GM04503 (cell line): ENCODE results near the gene MAP2.

Experiments used
- DNase-seq: peaks from one replicate; pipeline ENCODE4 v3.0.0-alpha.2; 2012; ENCODE audit warnings: low read depth

Gene MAP2

GRCh38 chr2:209425471-209426071, 1.7 kb downstream of the MAP2 start:
- DNase-seq: no peak

DNA sequence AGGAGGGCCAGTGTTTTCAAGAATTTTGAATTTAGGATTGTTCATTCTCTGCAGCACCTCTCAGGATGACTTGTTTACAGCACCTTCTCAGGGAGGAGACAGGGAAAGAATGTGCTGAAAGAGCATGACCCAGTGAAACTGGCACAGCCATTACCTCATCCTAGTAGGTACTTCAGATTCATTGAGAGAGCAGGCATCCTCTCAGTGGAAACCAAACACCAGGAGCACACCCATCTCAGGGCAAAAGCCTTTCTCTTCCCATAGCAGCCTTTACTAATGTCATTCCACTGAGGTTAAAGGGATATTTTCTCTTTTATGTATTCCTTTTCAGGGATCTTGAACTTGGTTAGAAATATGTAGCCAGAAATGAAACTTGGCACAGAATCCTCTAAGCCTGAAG, 2.6 kb downstream of the MAP2 start:
- no peak for DNase-seq

DNA sequence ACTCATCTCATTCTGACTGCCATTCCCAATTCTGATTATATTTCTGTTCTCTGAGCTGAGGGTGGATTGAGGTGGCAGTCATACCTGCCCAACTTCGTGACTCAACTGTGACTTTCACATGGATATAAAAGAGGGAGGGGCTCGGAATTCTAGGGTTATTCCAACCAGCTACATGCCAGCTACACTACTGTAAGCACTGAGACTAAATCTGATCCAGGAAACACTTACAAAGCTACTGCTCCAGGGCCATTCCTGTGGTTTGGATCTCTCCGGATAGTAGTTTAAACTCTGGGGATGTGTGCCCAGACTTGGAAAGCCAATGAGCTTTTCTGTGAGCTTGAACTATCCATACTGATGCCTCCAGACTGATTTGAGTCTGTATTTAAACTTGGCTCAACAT, 7.9 kb downstream of the MAP2 start:
- peak; percentile 37 for DNase-seq

DNA sequence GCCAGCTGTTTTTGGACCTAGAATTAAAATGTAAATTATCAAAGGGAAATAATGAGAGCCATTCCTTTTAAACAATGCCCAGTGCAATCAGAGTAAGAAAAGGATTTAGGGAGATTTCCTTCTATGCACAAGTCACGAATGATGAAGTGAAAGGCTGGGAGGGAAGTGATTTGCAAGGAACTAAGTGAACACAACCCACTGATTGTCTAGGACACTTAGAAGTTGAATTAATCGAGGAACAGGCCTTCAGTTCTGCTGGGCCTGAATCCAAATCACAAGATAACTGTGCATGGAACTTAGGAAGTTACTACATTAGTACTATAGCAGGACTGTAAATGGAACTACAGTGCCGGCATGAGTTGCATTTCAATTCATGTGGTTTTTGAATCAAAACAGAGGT, 17.7 kb downstream of the MAP2 start:
- no peak for DNase-seq

DNA sequence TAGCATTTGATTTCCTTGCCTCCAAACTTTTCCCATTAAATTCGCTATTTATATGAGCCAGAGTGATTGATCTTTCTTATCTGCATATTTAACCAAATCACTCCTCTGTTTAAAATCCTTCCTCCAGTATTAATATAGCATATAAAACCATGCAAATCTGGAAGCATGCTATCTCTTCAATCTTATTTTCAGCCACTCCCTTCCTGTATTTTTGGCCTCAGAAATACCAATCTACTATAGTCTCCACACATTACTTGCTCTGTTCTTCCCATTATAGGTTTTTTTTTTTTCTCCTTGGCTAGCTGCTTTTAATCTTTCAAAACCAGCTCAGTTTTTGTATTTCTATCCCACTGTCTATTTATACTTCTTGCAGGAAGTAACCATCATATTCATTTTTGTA, 19.1 kb downstream of the MAP2 start:
- DNase-seq: no peak

DNA sequence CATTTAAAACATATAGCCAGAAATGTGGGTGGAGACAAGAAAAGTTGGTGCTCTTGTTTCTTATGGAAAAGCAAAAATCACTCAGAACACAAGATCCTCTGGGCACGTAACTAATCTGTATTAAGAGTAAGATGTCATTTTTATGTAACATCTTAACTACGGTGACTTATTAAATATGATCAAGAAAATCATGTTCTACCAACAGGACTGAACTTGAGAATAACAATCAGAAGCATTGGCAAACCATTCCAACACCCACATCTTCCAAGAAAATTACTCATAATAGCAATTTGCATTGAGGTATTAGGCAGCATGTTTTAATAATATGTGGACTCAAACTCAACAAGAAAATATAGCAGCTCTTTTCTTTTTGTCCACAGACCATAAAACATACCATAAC, 21.6 kb downstream of the MAP2 start:
- no peak for DNase-seq

DNA sequence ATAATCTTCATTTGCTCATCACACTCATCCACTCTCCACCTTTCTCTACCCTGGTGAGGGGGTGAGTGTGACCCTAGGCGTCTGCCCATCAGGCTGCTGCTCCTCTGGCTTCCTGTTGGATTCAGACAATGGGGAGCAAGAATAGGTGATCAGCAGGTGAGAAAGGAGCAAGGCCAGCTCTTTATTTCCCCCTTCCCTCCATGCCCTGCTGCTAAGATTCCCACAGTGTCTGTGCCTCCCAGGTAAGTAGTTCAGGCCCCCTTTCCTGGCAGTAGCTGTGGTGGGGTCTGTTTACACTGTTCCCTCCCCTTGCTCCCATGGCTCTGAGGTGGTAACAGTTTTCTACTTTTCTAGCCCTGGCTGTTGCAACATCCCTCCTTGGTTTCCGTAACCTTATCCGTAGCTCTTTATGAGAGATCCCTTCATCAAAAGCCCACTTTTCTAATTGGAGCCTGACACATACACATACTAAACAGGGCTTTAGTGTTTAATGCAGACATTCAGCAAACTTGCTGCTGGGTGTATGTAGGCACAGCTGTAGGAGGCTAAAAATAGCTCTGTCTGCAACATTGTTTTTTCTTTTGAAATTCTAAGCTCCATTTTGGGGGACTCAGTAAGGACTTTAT, 27.5 kb downstream of the MAP2 start:
- DNase-seq: no peak

- no peak for DNase-seq
These were observed 32.6 kb downstream of the MAP2 start for GRCh38 chr2:209456489-209456888.

DNA sequence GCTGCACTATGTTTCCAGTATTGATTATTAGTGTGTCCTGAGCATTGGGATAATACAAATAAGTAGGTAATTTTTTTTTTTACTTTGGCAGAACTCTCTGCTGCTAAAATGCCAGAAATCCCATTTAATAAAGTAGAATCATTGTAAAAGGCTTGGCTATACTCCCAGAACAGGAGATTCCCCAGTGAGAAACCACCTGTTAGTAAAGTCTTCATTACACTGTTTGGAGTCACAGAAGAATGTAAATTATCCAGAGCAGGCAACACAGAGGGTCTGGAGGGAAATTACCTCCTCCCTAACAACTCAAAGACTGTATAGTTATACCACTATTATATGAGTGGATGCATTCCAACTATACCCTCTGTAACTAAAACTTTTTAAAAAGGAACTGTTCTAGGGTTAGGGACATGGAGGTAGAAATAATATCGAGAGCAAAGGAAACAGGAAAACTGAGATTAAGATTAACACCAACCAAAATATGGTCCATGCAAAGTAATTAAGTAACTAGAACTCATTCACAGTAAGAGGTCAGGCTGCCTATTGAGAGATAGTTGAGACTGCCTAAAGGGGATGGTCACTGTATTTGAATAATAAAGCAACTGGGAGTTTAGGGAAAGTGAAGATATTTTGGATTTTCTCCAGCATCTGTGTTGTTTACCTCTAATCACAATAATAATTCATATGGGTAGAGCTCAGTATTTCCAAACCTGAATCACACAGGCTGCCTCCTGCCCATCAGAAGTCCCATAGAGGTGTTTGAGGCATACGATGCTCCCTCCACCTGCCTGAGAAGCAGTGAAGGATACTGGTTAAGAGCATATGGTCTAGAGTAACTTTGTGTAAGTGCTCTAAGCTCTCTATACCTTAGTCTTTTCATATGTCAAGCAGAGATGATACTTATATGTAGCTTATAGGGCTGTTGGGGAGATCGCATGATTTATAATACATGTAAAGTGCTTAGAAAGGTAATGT, 34.4 kb downstream of the MAP2 start:
- DNase-seq: no peak

DNA sequence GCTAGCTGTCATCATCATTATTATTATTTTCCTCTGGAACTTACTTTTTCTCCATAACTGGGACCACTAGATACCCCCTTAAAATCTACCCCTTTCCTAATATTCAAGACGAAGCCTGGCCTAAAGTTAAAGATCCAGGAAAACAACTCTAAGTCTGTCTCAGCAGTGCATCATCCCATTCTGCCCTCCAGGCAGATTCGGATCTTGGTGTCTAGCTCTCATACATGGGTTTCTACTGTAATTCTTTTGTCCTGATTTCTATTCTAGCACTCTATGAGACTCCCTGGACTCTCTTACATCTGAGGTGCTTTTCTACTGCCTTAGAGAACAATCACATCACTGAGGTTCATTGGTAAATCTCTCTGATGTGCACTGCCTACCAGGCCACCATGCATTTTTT, 35.5 kb downstream of the MAP2 start:
- no peak for DNase-seq

DNA sequence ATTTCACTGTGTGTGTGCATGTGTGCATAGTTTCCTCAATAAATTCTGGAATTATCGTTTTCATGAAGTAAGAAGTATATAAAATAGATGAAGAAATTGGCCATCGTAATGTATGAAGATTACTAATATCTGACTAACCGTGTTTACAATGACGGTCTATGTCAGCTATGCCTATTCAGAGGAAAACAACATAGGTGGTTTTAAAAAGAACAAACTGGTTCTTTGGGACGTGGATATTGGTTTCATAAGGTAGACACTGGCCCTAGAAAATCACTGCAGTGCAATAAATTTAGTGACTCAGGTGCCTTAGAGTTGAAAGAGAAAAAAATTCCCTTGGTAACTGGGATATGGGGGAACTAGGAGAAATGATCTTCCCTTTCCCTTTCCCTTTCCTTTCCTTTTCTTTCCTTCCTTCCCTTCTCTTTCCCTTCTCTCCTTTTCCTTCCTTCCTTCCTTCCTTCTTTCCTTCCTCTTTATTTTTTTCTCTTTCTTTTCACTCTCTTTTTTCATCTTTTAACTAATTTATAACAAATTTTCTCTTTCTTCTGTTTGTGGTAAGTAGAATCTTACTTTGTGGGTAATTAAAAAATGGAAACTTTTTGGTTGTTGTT, 36.4 kb downstream of the MAP2 start:
- no peak for DNase-seq

DNA sequence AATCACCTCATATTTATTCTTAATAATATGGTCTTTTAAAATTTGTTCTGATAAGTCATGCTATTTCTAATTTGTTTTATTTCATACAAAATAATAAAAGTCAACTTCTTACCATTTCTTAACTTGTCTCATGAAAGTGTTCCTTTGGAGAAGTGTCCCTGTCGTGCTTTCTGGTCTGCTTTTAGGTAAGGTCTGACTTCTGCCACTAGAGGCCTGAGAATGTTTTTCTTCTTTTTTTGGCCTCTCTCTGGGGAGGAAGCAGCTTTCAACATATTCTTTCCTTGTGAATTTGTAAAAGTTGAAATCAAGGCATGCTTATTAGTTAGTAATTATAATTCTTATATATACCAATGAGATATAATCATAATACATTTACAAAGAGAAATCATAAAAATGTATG, 39.4 kb downstream of the MAP2 start:
- DNase-seq: no peak

GRCh38 chr2:209463835-209464234, 40.0 kb downstream of the MAP2 start:
- no peak for DNase-seq

GRCh38 chr2:209468846-209469245, 45.0 kb downstream of the MAP2 start:
- peak; percentile 11 for DNase-seq

- no peak for DNase-seq
These were observed 45.6 kb downstream of the MAP2 start for GRCh38 chr2:209469481-209469880.

DNA sequence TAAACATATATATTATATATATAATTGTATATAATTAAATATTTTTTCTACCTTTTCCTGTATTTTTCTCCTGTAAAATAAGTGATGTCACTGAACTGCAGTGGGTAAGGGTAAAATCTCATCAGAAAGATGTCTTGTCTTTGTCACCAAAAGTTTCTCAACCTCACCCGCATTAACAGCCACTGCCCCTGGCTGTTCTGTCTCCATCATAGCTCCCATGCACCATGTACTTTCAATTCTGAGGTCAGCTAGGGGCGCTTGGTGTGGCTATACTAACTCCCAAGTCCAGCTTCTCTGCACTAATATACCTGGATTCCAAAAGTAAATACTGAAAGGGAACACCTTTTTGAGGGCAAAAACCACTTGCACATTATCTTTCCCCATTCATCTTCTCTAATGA, 46.6 kb downstream of the MAP2 start:
- no peak for DNase-seq

DNA sequence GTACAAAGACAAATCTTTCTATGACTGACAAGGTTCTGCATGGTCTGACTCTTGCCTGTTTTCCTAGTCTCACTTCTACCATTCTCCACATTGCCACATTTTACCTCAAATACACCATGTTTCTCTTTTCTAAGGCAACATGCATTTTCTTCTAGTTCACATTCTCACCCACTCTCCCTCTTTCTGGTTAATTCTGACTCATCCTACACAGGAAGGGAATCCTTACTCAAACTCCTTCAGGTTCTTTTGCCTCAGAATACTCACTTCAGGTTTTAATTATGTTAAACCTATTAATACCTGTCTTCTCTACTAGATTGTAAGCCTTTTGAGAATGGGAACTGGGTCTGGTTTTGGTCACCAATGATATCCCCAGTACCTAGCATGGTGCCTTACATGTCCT, 47.2 kb downstream of the MAP2 start:
- DNase-seq: no peak

DNA sequence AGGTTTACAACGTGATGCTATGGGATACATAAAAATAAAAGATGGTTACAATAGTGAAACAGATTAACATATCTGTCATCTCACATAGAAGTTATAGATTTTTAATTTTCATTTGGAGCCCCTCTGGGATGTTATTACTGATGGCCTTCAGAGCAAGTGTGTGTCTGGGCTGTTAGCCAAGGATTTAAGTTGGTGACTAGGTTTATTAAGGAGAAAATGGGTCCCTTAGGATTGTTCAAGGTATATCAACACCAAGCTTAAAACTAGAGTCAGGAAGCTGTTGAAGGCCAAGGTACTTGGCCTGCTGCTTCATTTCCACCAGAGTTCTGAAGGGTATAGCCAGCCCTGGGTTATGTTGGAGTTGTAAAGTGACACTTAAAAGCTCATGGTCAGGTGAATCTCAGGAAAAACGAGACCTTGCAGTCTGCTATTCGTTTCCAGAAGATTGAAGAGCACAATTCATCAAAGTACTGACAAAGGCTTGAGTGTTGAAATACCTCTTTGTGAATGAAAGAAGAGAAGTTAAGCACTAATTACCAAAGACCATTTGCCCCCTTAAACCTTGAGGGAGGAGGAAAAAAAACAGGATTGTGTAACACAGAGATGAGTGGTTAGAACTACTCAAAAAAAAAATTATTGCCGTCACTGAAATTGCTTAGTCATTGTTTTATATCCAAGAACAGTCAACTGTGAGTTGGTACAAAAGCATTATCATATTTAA, 48.4 kb downstream of the MAP2 start:
- no peak for DNase-seq

DNA sequence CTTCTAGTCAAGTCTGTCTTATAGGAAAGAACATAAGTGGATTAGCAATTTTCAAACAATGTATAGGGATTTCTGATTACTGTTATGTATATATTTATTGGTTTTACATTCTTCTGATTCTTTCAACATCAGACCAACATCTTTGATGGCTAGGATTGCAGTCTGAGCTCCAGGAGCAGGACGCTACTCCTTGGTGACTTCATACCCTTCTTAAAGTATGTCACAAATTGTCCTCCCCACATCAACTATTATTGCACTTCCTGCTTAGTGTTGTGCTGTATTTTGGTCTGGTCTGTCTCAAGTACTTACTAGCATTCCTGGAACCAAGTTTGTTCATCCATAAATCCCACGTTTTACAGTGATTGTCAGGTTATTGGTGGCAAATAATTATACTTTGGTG, 49.0 kb downstream of the MAP2 start:
- DNase-seq: no peak

DNA sequence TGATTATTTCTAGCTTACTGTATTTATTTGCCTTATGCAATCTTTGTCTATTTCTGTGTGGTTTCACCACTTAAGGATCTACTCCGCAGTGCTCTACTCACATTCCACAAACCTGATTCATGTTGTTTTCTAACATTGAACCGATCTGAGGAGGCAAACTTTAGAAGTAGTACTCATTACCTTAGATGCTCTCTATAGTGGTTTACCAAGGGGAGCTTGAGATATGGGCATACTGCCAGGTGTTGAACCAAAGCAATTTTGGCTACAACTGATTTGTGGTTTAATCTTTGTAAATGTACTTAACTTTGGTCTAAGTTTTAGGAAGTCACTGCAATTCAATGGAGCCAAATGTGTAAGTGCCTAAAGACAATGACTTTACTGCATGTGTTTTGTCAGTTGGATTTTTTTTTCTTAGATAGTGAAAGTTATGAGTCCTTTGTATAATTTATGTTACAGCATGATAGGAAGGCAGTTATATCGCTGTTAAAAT, 50.1 kb downstream of the MAP2 start:
- peak; percentile 89 for DNase-seq

DNA sequence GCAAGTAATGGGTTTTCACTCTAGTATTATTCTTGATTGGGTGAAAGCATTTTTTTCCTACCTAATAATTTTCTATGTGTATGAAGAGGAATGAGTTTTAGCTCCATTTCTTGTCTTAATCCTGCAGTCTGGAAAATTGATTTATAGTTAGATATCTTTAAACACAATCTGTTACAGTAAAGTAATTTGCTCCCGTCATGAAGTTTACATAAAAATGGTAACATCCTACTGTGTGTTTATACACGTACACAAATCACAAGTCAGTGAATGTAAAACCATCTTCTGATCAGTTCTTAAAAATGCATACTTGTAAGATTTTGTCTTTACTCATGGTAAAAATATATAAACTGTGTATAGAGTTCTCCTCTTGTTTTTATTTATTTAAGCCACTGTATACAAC, 51.1 kb downstream of the MAP2 start:
- no peak for DNase-seq
